A204.1 (cell line): ENCODE results near the gene PBX1.

Source experiments
- FAIRE-seq: peaks from 2 replicates; lab custom pipeline; 2012; peaks lifted over from hg19 to GRCh38; lab: Jason Lieb, UNC

PBX1 gene

GRCh38 chr1:164670786-164671185, 111.8 kb downstream of the PBX1 start:
- no peak for FAIRE-seq

GRCh38 chr1:164671323-164671965, 112.5 kb downstream of the PBX1 start:
- FAIRE-seq = no peak

- FAIRE-seq = no peak
These were observed 113.1 kb downstream of the PBX1 start for GRCh38 chr1:164671966-164672571.

- FAIRE-seq = no peak
These were observed 113.6 kb downstream of the PBX1 start for GRCh38 chr1:164672588-164672987.

GRCh38 chr1:164673584-164674214, 114.7 kb downstream of the PBX1 start:
- no peak for FAIRE-seq

- no peak for FAIRE-seq
These were observed 116.4 kb downstream of the PBX1 start for GRCh38 chr1:164675342-164675904.

GRCh38 chr1:164678136-164678700, 119.2 kb downstream of the PBX1 start:
- FAIRE-seq = no peak

GRCh38 chr1:164682570-164682969, 123.6 kb downstream of the PBX1 start:
- FAIRE-seq = no peak

GRCh38 chr1:164683235-164683634, 124.3 kb downstream of the PBX1 start:
- no peak for FAIRE-seq

GRCh38 chr1:164685266-164686035, 126.5 kb downstream of the PBX1 start:
- no peak for FAIRE-seq

GRCh38 chr1:164687777-164688176, 128.8 kb downstream of the PBX1 start:
- no peak for FAIRE-seq

GRCh38 chr1:164688791-164689190, 129.8 kb downstream of the PBX1 start:
- FAIRE-seq = no peak

- no peak for FAIRE-seq
These were observed 130.9 kb downstream of the PBX1 start for GRCh38 chr1:164689672-164690511.

- no peak for FAIRE-seq
These were observed 133.4 kb downstream of the PBX1 start for GRCh38 chr1:164692420-164692819.

- FAIRE-seq = no peak
These were observed 134.8 kb downstream of the PBX1 start for GRCh38 chr1:164693564-164694359.

GRCh38 chr1:164694505-164694904, 135.5 kb downstream of the PBX1 start:
- no peak for FAIRE-seq

- FAIRE-seq = no peak
These were observed 137.1 kb downstream of the PBX1 start for GRCh38 chr1:164695956-164696665.

- FAIRE-seq = no peak
These were observed 141.0 kb downstream of the PBX1 start for GRCh38 chr1:164699815-164700491.

- no peak for FAIRE-seq
These were observed 141.7 kb downstream of the PBX1 start for GRCh38 chr1:164700683-164701082.
